Astrocyte of the cerebellum (primary cell): ENCODE data around the gene MYO7B.

ENCODE experiments used
- DNase-seq: peaks from one replicate; pipeline ENCODE4 v3.0.0-alpha.2; 2011; ENCODE audit warnings: low read depth
- H3K4me3 ChIP-seq: 2 replicates; pipeline ENCODE4 v1.5.1; 2011; ENCODE audit warnings: mild to moderate bottlenecking, low read depth, low read length, moderate library complexity
- in situ Hi-C: cut with HindIII; loops from 2 replicates; pipeline ENCODE4 v1.10.0; 2017; ENCODE audit warnings: low sequenced_read_pairs
- TF ChIP-seq, protein P1 (sequence below): IDR thresholded peaks from 2 replicates; pipeline ENCODE4 v1.5.1; 2012; ENCODE audit warnings: low read length, low read depth, moderate library complexity, mild to moderate bottlenecking; ENCODE audit errors: missing control alignments

Gene MYO7B

DNA sequence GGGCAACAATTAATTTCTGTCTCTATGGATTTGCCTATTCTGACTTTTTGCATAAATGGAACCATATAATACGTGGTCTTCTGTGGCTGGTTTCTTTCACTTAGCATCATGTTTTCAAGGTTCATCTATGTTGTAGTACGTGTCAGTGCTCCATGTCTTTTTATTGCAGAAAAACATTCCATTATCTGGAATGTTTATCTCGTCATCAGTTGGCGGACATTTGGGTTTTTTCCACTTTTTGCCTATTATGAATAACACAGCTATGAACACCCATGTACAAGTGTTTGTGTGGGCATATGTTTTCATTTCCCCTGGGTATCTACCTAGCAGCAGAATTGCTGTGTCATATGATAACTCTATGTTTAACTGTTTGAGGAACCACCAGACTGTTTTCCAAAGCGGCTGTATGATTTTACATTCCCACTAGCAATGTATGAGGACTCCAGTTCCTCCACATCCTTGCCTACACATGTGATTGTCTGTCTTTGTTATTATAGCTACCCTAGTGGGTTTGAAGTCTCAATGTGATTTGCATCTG is 49.9 kb downstream of the MYO7B start:
- no peak for DNase-seq
- TF ChIP-seq, protein P1, sequence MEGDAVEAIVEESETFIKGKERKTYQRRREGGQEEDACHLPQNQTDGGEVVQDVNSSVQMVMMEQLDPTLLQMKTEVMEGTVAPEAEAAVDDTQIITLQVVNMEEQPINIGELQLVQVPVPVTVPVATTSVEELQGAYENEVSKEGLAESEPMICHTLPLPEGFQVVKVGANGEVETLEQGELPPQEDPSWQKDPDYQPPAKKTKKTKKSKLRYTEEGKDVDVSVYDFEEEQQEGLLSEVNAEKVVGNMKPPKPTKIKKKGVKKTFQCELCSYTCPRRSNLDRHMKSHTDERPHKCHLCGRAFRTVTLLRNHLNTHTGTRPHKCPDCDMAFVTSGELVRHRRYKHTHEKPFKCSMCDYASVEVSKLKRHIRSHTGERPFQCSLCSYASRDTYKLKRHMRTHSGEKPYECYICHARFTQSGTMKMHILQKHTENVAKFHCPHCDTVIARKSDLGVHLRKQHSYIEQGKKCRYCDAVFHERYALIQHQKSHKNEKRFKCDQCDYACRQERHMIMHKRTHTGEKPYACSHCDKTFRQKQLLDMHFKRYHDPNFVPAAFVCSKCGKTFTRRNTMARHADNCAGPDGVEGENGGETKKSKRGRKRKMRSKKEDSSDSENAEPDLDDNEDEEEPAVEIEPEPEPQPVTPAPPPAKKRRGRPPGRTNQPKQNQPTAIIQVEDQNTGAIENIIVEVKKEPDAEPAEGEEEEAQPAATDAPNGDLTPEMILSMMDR = no peak
- in situ Hi-C loops = no loop called here
- H3K4me3 ChIP-seq = no peak overlapping the region

DNA sequence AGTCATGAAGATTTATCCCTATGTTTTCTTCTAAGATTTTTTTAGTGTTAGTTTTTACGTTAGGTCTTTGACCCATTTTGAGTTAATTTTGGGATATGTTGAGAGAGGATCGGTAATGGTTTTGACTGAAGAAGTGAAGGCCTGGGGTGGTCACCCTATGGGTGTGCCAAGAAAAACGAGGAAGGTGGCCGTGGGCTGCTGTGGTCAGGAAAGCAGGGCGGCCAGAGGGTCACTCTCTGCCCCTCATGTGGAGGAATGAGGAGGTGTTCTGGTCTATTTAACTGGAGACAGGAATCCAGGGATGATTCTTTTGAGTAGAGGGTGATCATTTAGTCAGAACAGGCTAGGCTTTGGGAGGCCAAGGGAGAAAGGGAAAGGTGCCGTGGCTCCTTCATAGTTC is 50.7 kb downstream of the MYO7B start:
- DNase-seq = no peak
- TF ChIP-seq, protein P1 = no peak
- in situ Hi-C loops = no loop called here
- no peak overlapping the region for H3K4me3 ChIP-seq

DNA sequence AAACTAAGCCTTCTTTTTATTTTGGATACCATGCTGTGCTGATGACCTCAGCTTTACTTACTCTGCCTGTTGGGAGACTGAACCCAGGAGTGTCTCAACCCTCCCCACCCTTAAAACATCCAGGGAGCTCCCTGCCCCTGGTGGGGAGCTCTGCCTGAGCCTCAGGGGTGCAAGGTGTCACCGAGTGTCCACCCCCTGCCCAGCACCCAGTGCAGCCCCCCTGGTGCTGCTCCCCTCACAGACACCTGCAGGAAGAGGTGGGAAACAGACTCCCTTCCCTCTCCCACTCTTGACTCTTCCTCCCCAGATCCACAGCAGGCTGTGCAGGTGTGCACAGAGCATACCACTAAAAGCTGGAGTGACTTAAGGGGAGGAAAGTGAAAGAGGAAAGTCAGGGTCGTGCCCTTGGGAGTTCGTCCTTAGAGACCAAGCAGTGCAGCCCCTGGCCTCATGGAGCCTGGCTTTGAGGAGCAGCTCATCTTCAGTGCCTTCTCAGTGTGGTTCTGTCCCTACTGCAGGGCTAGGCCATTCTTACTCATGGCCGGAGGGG is 51.3 kb downstream of the MYO7B start:
- in situ Hi-C loops = no loop called here
- TF ChIP-seq, protein P1 = no peak
- H3K4me3 ChIP-seq = no peak overlapping the region
- no peak for DNase-seq

DNA sequence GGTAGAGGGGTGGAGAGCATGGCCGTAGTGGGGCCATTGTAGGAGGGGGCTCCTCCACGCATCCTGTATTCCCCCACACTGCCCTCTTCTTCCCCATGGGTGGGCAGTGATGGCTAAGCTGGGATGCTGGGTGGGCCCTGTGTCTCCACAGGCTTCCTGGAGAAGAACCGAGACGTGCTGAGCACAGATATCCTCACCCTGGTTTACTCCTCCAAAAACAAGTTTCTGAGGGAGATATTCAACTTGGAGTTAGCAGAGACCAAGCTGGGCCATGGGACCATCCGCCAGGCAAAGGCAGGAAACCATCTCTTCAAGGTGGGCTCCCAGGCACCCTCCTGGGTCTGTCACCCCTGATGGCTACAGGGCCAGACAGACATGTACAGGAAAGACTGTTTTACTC is 52.8 kb downstream of the MYO7B start:
- DNase-seq = no peak
- in situ Hi-C loops = no loop called here
- TF ChIP-seq, protein P1 = no peak
- H3K4me3 ChIP-seq = no peak overlapping the region

DNA sequence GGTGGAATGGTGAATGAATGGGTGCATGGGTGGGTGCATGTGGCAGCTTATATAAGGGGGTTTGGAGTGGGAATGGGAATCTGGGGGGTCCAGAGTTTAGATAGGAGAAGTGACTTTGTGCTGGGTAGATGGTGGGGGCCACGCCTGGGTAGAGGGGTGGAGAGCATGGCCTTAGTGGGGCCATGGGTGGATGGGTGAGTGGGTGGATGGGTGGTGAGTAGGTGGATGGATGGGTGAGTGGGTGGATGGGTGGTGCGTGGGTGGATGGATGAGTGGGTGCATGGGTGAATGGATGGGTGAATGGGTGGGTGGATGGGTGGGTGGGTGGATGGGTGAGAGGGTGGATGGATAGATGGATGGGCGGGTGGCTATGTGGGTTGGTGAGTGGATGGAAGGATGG is 53.9 kb downstream of the MYO7B start:
- H3K4me3 ChIP-seq = no peak overlapping the region
- in situ Hi-C loops = no loop called here
- DNase-seq = no peak
- TF ChIP-seq, protein P1 = no peak

DNA sequence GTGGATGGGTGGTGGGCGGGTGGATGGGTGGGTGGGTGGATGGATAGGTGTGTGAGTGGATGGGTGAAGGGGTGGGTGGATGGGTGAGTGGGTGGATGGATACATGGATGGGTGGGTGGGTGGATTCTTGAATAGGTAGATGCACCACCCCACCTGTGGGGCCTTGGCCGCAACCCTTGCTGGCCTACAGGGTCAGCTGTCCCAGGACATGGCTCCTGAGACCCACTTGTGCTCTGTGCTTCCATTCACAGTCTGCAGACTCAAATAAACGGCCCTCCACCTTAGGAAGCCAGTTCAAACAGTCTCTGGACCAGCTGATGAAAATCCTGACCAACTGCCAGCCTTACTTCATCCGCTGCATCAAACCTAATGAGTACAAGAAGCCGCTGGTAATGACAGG is 54.4 kb downstream of the MYO7B start:
- H3K4me3 ChIP-seq = no peak overlapping the region
- in situ Hi-C loops = no loop called here
- TF ChIP-seq, protein P1 = no peak
- no peak for DNase-seq
